LNCAP (cell line): Measurements from ENCODE around the gene PPM1E.

Source experiments
- TF ChIP-seq, protein P1 (sequence below): fragments of 450-650 bp; IDR thresholded peaks from 2 replicates; pipeline ENCODE4 v1.5.1; 2017; ENCODE audit warnings: mild to moderate bottlenecking

PPM1E gene

DNA sequence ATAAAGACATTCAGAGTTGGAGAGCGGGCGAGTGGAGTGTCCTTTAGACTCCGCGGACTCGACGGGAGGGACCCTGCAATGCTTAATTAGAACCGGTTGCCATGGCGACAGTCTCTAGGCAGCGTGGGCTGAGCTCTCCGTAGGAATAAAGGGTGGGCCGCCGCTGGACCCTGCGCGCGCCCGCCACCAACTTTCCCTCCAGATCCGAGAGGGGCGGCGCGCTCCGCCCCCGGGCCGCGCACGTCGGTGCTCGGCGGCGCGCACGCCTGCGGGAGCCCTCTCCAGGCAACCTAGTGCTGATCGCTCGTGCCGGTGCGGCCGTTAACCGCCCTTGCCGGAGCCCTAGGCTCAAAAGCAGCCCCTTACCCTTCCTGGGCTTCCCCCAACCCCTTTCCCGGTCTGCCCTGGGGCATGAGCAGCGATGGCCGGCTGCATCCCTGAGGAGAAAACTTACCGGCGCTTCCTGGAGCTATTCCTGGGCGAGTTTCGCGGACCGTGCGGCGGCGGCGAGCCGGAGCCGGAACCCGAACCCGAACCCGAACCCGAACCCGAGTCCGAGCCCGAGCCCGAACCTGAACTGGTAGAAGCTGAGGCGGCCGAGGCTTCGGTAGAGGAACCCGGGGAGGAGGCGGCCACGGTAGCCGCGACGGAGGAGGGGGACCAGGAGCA is at the start of gene PPM1E:
TSS of gene PPM1E (plus strand) at position 278 of the 669 bp plus-strand sequence.
- TF ChIP-seq, protein P1, sequence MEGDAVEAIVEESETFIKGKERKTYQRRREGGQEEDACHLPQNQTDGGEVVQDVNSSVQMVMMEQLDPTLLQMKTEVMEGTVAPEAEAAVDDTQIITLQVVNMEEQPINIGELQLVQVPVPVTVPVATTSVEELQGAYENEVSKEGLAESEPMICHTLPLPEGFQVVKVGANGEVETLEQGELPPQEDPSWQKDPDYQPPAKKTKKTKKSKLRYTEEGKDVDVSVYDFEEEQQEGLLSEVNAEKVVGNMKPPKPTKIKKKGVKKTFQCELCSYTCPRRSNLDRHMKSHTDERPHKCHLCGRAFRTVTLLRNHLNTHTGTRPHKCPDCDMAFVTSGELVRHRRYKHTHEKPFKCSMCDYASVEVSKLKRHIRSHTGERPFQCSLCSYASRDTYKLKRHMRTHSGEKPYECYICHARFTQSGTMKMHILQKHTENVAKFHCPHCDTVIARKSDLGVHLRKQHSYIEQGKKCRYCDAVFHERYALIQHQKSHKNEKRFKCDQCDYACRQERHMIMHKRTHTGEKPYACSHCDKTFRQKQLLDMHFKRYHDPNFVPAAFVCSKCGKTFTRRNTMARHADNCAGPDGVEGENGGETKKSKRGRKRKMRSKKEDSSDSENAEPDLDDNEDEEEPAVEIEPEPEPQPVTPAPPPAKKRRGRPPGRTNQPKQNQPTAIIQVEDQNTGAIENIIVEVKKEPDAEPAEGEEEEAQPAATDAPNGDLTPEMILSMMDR, result no peak

DNA sequence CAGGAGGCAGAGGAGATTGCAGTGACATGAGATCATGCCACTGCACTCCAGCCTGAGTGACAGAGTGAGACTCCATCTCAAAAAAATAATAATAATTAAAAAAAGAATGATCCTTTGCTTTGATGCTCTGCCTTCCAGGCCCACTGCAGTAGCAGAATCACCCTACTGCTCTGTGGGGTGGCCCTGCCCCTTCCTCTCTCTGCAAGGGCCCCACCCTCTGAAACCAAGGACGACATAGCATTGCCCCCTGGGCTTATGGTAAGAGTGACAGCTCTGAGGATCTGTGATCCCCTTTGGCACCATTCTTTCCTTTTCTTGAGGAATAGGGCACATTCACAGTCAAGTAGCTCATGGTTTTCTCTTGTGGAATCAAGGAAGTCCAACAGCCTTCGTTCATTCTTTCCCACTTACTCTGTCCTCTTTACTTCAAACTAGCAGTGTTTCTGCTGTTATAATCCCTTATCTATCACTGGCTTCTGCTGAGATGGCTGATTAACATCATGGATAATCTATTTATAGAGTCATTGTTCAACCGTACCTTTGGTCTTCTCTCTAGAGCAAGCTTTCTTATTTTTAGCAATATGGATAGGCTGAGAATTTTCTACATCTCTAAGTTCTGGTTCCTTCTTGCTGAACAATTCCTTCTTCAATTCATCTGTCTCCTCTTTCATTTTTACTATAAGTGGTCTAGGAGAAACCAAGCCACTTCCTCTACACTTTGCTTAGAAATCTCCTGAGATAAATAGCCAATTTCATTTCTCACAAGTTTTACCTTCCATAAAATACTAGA is 49.1 kb upstream of the PPM1E start:
- TF ChIP-seq, protein P1, result no peak

DNA sequence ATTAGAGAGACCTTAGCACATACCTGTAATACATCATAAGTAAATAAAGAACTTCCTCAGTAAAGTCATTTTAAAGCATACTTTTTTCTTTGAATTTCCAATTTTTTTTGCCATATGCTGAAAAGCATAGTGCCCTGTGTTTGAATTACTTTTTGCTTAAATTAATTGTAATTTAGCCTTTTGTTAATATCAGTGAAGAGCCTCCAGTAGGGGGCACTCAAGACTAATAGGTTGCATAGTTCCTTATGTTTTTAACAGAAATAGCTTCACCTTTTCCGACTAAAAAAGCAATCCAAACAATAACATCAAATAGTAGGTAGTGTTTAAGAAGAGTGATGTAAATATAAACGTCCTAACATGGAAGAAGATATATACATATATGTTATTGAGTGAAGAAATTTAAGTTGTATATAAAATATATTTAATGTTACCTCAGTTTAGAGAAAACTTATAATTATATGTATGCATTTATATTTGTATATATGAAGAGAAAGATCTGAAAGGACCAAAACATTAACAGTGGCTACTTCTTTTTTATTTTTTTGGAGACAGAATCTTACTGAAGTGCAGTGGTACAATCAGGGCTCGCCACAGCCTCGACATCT is 44.6 kb upstream of the PPM1E start:
- TF ChIP-seq, protein P1, result peak; percentile 85

DNA sequence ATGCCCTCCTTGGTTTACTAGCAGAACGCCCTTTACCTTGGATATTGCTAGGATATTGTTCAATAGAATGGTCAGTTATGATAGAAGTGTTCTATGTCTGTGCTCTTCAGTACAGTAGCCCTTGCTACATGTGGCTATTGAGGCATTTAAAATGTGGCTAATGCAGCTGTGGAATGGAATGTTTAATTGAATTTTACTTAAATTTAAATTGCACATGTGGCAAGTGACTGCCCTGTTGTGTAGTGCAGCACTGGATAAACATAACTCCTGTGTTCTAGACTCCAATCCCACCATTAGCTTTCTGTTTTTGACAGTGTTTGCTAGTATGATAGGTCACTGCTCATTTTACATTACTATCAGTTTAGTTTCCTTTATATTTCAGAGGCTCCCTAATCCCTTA is 33.4 kb upstream of the PPM1E start:
- TF ChIP-seq, protein P1, result no peak

DNA sequence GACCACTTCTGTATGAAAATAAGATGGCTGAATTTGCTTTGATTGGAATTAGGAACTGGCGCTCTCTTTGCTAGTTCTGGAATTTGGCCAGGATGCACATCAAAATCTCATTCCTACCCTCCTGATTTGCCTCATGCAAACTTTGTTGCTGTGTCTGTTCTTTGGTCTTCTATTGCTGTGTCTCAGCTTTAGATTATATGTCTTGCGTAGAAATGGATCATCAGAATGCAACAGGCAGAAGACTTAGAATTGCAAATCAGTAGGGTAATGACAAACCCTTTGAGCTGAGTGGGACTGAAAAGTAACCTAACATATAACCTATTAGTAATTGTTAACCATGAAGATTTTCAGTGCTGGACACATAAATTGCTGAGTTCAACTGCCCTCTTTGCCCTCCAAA is 33.0 kb upstream of the PPM1E start:
- TF ChIP-seq, protein P1, result no peak

DNA sequence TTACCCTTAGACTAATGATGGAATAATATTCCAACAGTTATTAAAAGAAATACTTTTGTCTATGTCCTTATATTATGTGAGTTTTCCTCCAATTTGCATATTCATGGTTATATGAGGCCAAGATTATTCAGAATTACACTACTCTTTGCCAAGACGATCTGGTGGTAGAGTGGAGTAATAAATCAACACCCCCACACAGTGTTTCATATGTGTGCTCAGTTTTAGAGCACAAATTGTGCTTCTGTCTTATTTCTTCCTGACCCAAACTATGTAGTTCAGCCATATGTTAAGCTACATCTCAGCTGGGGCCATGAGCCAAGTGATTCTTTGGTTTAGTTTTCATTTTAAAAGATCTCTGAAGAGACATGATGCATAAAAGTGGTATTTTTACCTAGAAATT is 26.9 kb upstream of the PPM1E start:
- TF ChIP-seq, protein P1, result no peak

DNA sequence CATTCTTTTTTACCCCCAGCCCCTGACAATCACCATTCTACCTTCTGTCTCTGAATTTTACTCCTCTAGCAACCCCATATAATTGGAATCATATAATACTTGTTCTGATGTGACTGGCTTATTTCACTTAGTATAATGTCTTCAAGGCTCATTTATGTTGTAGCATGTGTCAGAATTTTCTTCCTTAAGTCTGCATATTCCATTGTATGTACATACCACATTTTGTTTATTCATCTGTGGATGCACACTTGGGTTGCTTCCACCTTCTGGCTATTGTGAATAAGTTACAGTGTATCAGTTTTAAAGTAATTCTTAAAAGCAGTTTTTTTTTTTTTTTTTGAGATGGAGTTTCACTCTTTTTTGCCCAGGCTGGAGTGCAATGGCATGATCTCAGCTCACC is 24.7 kb upstream of the PPM1E start:
- TF ChIP-seq, protein P1, result no peak
